ENCODE data around the gene STXBP5.

DNA sequence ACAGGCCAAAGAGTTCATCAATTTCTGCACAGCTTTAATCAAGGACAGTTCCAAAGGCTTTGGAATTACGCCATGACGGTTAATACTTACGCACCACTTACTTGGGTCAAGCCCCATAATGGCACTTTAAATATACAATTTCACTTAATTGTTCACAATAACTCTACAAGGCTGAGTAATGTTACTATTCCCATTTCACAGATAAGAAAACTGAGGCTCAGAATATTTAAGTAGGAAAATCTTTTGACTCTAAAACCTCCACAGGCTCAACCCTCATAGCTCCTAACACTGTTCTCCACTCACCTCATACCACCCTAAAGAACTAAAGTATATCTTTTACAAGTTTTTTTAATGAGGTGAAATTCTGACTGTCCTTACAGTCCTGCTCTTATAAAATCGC, 212.4 kb downstream of the STXBP5 start:
- TF ChIP-seq CTCF (IDR thresholded peaks at IDR 0.05) (no peak), EP300 (IDR thresholded peaks at IDR 0.05) (no peak)
